Glomerular visceral epithelial cell (primary cell): ENCODE measurements around the gene GDPD5.

ENCODE experiments used
- DNase-seq: peaks from one replicate; pipeline ENCODE4 v3.0.0-alpha.2; 2016; ENCODE audit errors: extremely low spot score

GDPD5 gene

GRCh38 chr11:75534259-75535069 is 8.7 kb upstream of the GDPD5 start:
- DNase-seq: no peak

DNA sequence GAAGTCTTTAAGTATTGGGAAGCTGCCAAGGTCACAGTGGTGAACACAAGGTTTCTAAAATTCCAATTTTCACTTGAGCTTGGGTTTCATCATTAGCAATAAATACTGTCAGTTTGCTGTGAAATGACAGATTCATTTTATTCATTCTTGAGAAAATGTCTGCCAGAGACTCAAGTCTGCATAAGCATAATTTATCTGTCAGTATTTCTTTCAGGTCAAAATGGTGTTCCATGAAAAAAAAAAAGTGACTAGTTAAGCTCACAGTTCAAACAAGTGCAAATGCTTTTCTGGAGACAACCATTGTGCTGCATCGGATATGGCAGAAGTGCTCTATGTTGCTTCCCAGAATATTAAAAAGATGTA is 8.1 kb upstream of the GDPD5 start:
- DNase-seq: no peak

DNA sequence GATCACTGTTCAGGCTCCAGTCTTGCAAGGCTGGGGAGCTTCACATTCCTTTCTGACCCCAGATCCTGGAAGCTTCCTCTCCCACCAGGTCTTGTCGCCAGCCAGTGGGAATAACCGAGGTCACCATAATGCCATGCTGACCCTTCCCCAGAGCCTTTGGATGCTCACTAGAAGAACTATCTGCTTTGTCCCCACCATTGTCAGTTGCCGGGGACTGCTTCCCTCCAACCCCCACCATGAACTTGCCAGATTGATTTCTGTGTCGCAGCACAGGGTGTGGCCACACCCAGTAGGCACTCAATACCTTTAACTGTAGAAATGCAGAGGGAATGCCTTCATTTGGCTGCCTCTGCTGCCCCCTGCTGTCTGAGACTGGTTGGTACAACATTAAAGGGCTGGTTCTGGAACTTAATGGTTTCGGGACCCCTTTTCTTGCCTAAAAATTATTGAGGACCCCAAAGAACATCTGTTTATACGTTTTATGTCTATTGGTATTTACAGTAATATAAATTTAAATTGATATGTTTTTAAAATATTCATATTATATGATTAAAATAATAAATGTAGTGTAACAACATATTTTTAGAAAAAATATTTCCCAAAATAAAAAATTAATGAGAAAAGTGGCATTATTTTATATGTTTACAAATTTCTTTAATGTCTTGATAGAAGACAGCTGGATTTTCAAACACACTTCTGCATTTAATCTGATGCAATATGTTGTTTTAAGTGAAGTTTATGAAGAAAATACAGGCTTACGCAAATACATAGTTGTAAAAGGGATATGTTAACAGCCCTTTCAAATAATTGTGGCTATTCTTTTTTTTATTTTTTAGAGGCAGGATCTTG is 6.7 kb upstream of the GDPD5 start:
- peak; percentile 63 for DNase-seq

GRCh38 chr11:75531325-75531724 is 5.6 kb upstream of the GDPD5 start:
- no peak for DNase-seq

- DNase-seq: no peak
Observed at GRCh38 chr11:75530577-75530976, 4.8 kb upstream of the GDPD5 start.

DNA sequence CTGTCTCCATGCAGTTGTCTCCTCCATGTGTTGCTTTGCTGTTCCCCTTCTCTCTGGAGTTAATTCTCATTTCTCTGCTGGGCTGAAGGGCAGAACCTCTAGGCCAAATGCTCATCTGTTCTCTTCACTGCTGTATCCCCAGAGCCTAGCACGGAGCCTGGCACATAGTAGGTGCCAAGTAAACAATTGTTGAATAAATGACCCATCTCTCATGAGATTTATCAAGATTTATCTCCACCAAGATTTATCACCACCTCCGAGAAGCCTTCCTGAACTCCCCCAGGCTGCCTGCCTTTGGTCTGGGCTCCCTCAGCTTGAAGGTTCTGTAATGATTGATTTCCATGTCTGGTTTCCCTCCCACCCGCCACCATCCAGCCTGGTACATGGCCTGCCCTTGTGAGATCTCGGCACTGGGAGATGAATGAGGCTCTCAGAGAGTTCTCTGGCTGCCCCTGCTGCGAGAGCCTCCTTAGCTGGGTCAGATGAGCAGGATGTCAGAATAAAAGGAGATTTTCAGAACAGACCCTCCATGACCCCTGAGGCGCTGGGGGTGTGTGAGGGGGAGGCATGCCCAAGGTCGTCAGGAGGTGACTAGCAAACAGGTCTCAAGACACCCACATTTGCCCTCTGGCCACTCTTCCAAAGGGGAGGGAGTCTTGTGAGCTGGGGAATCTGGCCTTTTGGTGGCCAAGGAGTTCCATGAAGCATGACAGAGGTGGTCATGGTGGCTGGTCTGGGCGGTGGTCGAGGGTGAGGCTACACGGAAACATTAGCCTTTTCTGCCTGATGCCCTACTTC is 2.4 kb upstream of the GDPD5 start:
- DNase-seq: peak; percentile 35

DNA sequence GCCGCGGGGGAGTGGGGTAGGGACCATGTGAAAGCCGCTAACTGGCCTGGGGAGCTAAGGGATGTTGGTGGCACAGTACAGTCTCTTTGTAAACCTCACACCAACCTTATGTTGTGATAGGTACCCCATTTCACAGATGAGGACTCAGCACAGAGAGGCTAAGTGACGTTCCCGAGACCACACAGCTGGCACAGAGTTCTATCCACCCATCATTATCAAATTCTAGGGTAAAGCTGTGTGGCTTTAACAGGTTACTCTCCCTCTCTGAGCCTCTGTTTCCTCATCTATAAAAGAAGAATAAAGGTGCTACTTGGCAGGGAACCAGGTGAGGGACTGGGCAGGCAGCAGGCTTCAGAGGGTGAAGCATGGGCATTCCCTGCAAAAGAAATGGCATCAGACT is 1.4 kb upstream of the GDPD5 start:
- DNase-seq: no peak

GRCh38 chr11:75526192-75526541 is 426 bp upstream of the GDPD5 start:
- no peak for DNase-seq

- DNase-seq: peak; percentile 43
Observed at GRCh38 chr11:75524665-75525432, 892 bp downstream of the GDPD5 start.

- peak; percentile 39 for DNase-seq
Observed at GRCh38 chr11:75523811-75524664, 1.7 kb downstream of the GDPD5 start.

- no peak for DNase-seq
Observed at GRCh38 chr11:75523189-75523588, 2.6 kb downstream of the GDPD5 start.

GRCh38 chr11:75522286-75523044 is 3.3 kb downstream of the GDPD5 start:
- no peak for DNase-seq

- no peak for DNase-seq
Observed at GRCh38 chr11:75520688-75521087, 5.1 kb downstream of the GDPD5 start.

DNA sequence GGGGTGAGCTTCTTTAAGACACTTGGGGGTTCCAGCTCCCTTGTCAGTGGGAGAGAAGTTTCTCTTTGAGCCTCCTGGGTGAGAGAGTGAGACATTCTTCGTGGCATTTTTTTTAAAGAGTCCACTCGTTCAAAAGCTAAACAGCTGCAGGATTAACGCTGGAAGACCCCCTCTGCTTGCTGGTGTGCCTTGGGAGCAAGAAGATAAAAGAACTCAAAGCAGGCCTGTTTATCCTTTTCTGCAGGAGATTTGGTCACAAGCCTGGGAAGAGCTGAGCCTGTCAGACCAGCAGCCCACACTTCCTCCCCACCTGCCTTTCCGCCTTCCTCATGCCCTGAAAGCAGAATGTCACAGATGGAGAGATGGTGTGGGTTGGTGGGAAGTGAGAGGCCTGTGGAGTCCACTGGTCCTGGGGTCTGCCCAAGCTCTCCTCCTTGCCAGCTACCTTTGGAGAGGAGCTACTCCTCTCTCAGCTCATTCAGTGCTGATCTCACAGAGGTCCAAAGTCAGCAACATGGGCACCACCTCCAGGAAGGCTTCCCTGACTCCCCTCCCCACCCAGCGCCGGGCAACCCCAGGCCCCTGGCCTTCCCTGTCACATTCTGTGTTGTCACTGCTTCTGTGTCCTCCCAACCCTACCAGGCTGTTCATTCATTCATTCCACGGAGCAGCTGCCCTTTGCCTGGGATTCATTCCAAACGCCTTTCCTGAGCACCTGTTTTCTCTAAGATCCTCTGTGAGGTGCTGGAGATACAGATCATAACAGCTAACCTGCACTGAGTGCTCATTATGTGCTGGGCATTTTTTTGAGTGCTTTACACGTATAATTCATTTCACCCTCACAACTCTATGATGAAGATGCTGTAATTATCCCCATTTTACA is 6.7 kb downstream of the GDPD5 start:
- DNase-seq: no peak

GRCh38 chr11:75518204-75518549 is 7.6 kb downstream of the GDPD5 start:
- no peak for DNase-seq

DNA sequence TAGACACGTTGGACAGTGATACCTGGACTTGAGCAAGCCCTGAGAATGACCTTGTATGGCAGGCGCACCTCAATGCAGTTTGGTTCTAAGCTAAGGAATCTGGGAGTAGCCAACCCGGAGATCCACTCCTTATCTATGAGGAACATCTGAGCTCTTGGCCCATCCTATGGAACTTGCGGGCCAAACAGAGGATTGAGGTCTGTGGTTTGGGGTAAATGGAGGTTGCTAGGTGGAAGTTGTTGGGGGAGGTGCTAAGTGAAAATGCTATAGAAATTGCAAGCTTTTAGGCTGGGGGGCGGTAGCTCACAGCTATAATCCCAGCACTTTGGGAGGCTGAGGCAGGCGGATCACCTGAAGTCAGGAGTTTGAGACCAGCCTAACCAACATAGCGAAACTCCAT is 8.9 kb downstream of the GDPD5 start:
- no peak for DNase-seq

DNA sequence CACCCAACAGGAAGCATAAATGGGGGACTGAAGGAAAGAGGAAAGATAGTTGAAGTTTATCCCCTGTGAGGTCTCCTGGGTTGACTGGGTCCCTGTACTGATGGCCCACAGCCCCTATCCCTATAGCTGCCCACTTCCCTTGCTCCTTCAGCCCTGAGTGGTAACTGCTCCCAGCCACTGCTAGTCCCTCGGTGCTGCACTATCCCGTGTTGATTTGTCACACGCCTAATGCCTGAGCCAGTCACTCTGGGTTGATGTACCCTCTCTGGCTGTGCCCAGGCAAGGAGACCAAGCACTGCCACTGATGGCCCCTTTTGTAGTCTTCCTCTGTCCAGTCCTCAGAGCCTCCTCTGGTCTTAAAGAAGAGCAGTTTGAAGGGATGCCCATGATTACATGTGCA is 9.6 kb downstream of the GDPD5 start:
- no peak for DNase-seq

- no peak for DNase-seq
Observed at GRCh38 chr11:75514596-75514995, 11.1 kb downstream of the GDPD5 start.

DNA sequence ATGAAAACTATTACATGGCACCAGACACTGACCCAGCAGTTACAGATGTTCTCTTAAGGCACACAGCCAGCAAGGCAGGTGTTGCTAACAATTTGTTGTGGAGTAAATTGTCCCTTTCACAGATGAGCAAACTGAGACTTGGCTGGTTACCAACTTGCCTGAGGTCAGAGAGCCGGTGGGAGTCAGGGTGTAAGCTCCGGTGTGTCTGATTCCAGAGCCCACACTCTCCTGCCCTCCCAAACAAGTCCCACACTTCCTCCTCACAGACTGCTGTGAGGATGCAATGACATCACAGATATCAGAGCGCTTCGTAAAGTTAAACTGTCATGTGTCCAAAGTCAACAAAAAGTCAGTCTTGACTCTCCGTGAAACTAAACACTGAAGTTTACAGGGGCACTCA is 12.5 kb downstream of the GDPD5 start:
- DNase-seq: no peak
